Mammary epithelial cell (primary cell): ENCODE results near the gene WTAP.
"Not testable (repeated sequence)": the region's sequence is repeated elsewhere in the genome, so short reads cannot be mapped to it uniquely, and the experiment has no call there.

Source experiments
- EZH2 ChIP-seq: IDR thresholded peaks from 2 replicates; pipeline ENCODE4 v1.6.1; 2012; ENCODE audit warnings: low read length, inconsistent platforms, borderline replicate concordance
- TF ChIP-seq, protein P1 (sequence below), 2 donors: IDR thresholded peaks in 1 of 2; conservative IDR thresholded peaks in 1 of 2; 2 replicates each; pipeline ENCODE4 v1.5.1; 2011 to 2012; ENCODE audit warnings: inconsistent platforms in 2 of 2, low read length in 2 of 2, mild to moderate bottlenecking in 2 of 2, control low read depth in 1 of 2, low read depth in 1 of 2; ENCODE audit not compliant: insufficient read depth in 1 of 2; ENCODE audit errors: extremely low read depth in 1 of 2

DNA sequence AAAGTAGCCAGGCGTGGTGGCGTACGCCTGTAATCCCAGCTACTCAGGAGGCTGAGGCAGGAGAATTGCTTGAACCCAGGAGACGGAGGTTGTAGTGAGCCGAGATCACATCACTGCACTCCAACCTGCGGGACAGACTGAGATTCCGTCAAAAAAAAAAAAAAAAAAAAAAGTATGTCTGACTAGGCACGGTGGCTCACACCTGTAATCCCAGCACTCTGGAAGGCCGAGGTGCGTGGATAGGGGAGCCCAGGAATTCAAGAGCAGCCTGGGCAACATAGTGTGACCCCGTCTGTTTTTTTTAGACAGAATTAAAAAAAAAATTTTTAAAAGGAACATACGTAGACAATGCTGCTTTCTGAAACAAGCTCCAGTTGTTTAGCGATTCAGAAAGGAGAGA, 37.2 kb upstream of the WTAP start:
- TF ChIP-seq, protein P1, sequence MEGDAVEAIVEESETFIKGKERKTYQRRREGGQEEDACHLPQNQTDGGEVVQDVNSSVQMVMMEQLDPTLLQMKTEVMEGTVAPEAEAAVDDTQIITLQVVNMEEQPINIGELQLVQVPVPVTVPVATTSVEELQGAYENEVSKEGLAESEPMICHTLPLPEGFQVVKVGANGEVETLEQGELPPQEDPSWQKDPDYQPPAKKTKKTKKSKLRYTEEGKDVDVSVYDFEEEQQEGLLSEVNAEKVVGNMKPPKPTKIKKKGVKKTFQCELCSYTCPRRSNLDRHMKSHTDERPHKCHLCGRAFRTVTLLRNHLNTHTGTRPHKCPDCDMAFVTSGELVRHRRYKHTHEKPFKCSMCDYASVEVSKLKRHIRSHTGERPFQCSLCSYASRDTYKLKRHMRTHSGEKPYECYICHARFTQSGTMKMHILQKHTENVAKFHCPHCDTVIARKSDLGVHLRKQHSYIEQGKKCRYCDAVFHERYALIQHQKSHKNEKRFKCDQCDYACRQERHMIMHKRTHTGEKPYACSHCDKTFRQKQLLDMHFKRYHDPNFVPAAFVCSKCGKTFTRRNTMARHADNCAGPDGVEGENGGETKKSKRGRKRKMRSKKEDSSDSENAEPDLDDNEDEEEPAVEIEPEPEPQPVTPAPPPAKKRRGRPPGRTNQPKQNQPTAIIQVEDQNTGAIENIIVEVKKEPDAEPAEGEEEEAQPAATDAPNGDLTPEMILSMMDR (conservative IDR thresholded peaks at IDR 0.05 in 1 of 2, IDR thresholded peaks at IDR 0.05 in 1 of 2; ENCODE audit: extremely low read depth in 1 of 2, insufficient read depth in 1 of 2, low read depth in 1 of 2, low read length in 2 of 2) = not testable (repeated sequence)
- not testable (repeated sequence) for TF ChIP-seq EZH2
